AG09319 (cell line): ENCODE data around the gene PRR16.

Experiments used
- DNase-seq: peaks from one replicate; pipeline ENCODE4 v3.0.0-alpha.2; 2010; ENCODE audit warnings: low read depth; ENCODE audit errors: extremely low read depth
- CTCF ChIP-seq: IDR thresholded peaks from 2 replicates; pipeline ENCODE4 v1.5.1; 2011; ENCODE audit warnings: low read depth, mild to moderate bottlenecking, inconsistent platforms, low read length, moderate library complexity

Gene PRR16

GRCh38 chr5:120507197-120507596 lies 43.1 kb downstream of the PRR16 start:
- TF ChIP-seq CTCF: no peak
- DNase-seq: no peak

DNA sequence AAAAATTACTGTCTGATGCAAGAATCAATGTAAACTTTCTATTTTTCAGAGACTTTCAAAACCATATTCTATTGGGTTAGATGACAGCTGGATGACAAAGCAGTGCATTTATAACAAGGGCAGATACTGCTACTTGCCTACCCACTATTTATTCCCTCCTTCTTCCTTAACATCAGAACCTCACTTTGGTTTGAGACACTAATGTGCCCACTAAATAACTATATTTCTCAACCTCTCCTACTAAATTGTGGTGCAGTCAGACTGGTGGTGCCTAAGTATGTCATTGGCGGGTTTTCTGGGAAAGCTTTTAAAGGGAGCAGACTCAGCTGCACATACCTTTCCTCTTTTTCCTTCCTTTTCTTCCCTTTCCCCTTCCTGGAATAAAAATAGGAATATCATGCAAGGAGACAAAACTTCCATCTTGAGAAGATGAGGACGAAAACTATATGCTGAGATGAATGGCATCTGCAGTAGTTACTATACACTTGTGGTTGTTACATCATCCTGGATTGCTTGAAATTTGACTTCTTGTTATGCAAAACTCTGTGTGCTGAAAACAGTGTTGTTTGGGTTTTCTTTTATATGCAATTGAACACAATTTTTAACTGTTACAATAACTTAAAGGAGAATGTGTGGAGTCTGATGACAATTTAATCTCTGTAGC lies 43.8 kb downstream of the PRR16 start:
- no peak for DNase-seq

GRCh38 chr5:120509053-120509452 lies 45.0 kb downstream of the PRR16 start:
- no peak for TF ChIP-seq CTCF
- DNase-seq: peak; percentile 53

More for the DNA sequence above, 43.8 kb downstream of the PRR16 start:
- TF ChIP-seq CTCF: no peak

GRCh38 chr5:120510098-120510637 lies 46.1 kb downstream of the PRR16 start:
- no peak for TF ChIP-seq CTCF
- DNase-seq: no peak

GRCh38 chr5:120510994-120511686 lies 47.0 kb downstream of the PRR16 start:
- no peak for DNase-seq
- TF ChIP-seq CTCF: no peak

- no peak for TF ChIP-seq CTCF
Measured at GRCh38 chr5:120512068-120512467, 48.0 kb downstream of the PRR16 start.

More at GRCh38 chr5:120512068-120512467, 48.0 kb downstream of the PRR16 start:
- DNase-seq: no peak
